Measurements from ENCODE around the gene SPRY1.

SPRY1 gene

DNA sequence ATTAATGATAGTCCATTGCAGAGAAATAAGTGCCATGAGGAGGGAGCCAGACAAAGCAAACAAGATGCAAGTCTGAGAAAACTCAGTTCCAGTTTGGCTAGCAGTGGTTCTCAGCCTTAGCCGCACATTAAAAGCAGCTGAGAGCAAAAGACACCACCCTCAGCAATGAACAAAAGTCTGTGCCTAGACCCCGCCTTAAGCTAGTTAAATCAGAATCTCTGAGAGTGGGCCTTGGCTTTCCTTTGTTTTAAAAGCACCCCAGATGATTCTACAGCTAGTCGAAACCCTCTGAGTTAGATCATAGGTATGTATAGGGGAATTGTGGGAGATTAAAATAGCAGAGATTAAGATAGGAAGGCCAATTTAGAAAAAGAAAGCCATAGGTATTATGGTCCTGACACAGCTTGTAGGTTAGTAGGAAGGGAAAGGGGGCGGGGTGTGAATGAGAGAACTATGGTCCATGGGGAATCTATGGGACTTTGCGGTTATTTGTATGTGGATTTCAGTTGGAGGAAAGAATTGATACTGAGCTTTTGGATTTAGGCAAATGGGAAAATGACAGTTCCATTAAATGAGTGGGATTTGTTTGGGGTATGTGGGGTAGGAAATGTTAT is 12.0 kb downstream of the SPRY1 start:
- no peak for DNase-seq (ENCODE audit: low spot score)

DNA sequence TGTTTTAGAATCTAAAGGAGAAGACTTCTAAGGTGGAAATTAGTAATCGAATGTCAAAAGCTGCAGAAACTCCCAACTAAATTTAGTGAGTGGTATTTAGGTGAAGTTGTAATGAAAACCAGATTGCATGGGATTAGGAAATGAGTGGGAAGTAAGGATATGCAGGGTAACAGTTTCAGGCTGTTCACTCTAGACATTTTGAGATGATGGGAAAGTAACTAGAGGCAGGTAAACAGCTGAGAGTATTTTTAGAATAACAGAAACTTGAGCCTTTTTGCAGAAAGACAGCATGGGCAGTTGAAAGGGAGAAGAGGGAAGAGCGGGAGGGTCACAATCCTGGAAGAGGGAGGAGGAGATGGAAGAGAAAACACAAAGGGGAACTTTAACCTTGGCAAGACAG is 12.7 kb downstream of the SPRY1 start:
- DNase-seq (ENCODE audit: low spot score), result no peak

DNA sequence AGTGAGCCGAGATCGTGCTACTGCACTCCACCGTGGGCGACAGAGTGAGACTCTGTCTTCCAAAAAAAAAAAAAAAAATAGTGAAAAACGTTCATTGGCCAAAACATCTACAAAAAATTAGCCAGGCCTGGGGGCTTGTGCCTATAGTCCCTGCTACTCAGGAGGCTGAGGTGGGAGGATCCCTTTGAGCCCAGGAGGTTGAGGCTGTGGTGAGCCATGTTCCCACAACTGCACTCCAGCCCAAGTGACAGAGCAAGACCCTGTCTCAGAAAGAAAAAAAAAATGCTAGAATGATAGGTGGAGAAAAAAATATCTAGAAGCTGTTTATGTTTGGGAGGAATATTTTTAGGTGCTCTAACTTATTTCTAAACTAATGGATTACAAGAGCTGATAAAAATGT is 14.9 kb downstream of the SPRY1 start:
- no peak for DNase-seq (ENCODE audit: low spot score)

DNA sequence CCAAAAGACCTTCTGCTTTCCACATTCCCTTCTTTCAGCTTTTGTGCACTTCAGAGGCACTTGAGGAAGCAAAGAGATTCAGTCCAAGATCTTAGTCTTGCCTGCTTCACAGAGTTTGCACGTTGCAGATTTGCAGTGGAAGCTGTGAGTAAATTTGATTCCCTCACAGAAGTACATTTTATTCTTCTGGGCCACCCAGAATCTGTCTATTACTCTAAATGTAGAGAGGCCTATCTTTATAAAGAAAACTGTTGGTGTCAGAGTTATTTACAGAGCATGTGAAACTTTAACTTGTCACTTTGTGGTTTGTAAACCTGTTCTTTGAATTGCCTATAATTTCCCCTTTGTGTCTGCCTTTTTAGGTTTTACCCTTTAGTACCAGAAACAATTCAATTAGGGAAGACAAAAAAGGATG is 15.5 kb downstream of the SPRY1 start:
- no peak for DNase-seq (ENCODE audit: low spot score)

DNA sequence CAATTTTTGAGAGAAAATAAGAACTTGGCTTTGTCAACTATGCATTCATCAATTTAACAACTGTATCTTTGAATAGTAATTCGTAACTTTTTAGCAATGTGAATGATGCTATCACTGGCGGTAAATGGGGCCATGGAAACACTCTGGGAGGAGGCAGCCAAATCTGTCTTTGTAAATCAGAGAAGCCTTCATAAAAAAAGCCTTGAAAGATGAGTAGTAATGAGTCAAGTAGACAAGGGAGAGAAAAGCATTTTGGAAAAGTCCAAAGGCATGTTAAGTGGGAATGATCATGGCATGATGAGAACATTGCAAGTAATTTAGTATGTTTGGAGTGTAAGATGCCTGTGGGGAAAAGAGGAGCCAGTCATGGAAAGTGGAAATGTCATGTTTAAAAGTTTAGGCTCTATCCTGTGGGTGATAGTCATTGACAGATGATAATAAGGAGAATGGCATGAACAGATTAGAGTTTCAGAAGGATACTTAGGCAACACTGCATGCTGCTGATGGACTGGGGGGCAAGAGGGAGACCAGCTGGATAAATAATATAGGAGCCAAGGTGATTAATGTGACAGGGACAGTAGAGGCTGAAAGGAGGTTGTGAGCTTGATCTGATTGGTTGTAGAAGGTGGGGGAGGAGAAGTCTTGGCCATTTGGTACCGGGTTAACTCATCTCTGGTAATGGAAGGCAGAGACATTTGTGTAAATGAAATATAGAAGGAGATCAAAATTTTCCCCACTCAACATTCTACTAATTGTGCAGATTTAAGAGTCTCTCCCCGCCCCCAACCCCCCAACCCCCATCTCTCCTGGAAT is 16.3 kb downstream of the SPRY1 start:
- no peak for DNase-seq (ENCODE audit: low spot score)

DNA sequence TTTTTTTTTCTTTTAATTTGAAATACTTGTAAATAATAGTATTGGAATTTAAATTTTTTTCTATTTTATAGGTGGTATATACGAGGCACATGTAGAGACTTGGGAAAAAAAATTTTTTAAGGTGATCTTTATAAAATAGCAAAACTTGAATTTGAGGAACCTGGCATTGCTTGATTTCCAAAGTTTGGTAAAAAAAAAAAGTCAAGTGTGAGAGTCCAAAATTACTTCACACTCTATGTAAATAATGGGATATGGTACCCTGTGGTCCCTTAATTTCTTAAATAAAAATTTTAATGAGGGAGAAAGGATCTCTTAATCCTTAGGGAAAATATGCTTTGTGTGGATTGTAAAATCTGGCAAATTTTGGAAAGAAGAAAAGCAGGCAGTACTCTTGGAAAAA is 19.0 kb downstream of the SPRY1 start:
- no peak for DNase-seq (ENCODE audit: low spot score)

DNA sequence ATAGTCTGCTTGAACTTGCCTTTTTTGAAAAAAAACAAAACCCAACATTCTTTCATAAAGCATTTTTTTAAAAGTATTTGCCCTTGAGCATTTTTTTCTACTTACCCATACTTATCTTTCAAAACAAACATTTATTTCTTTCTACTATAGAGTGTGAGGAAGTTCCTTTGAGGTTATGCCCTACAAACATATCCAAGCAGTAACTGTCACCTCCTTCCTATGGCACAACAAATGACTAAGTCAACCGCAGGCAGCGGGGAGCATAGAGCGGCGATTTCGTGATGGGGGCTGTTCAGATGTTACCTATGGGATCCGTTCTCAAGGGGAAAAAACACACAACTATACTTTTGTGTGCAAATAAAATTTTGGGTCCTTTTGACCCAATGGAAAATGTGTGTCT is 19.4 kb downstream of the SPRY1 start:
- no peak for DNase-seq (ENCODE audit: low spot score)

DNA sequence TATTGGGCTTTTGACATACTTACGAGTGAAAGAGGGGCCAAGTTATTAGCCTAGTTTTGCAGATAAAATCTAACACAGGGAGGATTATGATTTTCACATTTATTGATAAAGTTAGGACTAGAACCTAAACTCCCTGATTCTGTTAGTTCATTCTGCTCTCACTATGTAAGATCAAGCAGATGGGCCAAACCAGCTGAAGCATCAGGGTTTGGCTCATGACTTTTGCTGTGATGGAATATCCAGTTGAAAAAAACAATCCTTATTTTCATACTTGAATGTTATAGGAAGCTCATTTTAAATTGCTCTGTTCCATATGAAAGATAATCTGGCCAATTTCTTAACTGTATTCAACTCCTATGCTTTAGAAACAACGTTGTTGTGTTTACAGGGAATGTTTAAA is 21.2 kb downstream of the SPRY1 start:
- no peak for DNase-seq (ENCODE audit: low spot score)

DNA sequence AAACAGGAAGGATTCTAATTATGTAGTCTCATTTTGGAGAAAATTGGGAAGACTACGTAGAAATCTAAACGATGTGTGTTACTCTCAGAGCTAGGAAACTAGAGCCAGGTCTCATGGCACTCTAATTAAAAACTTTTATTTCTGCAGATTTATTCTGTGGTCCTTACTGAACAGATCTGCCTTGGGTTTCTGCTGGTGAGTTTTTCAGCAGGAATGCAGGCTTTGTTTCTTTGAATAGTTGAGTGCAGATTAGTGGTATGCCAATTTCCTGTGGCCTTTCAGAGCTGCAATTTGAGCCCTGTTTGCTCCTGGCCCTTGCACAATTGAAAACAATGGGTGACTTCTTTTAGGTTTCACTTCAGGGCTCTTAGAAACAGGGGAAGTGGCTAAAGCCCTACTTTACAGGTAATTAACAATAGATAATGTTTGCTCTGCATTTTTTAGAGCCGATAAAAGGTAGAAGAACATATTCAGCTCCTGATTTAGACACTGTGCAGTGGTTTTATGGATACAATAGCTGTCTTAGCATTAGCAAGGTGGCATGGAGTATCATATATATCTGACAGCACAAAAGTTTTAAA is 21.8 kb downstream of the SPRY1 start:
- DNase-seq (ENCODE audit: low spot score), result no peak

DNA sequence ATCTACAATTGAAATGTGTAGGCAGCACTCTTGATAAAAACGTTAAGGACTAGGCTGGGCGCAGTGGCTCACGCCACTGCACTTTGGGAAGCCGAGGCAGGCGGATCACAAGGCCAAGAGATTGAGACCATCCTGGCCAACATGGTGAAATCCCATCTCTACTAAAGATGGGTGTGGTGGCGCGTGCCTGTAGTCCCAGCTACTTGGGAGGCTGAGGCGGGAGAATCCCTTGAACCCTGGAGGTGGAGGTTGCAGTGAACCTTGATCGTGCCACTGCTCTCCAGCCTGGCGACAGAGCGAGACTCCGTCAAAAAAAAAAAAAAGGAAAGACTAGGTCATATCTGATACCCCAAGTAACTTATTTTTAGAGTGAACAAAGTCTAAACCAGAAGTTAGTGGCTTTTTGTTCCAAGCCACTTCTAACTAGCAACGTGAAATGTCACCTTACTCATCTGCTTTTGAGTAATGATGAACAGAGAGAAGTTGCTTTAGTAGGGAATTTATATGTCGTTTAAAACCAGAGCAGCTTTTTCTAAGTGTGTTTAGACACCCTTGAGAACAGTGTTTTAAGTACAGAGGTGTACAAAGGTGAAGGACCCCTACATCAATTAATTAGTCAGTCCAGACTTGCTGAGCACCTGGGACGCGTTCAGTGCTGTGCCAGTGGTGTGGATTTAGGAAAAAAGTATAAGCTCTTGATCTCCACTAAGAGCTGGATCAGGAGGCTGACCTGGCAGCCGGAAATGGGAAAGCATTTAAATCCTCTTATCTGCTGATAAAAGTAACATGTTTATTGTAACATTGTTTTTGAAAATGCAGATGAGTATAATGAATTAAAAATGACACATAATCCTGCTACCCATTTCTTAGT is 23.5 kb downstream of the SPRY1 start:
- DNase-seq (ENCODE audit: low spot score), result no peak

DNA sequence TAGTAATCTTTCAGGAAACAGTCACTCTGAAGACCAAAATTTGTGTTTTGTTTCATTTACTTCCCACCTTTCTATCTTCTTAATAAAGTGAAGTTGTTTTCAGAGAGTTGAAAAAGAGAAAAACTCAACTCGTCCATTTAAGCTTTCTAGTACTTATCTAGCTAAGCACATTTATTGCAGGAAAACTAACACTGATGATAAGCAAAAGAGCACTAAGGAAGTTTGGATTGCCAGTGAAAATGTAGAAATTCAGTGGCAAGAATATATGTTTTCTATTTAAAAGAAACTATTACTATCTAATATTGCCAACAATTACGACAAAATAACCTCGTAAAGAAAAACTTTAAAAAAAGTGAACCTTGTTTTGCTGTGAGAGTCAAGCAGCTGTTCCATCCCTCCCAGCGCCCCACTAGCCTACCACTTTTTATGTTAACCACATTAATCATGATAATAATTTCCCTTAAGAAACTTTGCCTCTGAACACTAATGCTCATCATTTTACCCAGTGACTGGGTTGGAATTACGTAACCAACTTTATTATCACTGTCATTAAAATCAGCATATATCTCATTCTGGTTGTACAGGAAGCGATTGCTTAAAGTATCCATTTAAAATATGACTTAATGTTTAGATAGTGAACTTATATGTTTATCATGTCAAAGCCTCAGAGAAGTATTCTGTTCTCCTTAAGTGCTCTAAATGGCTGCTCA is 24.8 kb downstream of the SPRY1 start:
- no peak for DNase-seq (ENCODE audit: low spot score)

DNA sequence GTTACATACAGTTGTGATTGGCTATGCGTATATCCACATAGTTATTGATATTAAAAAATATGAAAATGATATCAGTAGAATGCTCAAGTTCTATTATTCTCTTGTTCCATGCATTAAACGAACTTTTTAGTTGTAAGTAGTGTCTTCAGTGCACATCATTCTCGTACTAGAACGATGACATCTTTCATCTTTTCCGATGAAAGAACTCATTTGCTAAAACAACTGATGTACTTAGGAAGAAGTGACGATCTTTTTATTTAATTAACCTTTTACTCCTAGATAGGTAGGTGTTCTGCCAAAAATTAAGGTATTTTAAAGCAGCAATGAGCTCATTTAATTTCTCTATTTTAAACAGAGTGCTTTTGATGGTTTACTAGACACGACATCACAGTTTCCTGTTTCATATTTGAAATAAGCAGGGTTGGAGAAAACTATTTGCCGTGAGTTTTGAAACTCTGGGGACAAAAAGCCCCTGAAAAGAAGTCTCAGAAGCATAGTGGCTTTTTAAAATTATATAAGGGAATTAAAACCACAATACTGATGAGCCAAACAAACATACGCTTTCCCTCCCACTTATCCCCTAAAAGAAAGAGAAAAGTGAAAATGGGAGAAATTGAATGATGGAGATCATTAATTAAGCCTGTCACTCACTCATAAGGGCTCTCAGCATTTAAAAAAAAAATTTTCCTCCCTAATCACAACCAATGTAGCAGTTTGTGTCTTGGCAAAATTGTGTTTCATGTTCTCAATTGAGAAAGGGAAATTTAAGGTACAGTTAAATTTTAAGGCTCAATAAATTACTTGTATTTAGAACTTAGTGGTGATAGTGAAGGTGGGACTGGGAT is 25.6 kb downstream of the SPRY1 start:
- DNase-seq (ENCODE audit: low spot score), result no peak

DNA sequence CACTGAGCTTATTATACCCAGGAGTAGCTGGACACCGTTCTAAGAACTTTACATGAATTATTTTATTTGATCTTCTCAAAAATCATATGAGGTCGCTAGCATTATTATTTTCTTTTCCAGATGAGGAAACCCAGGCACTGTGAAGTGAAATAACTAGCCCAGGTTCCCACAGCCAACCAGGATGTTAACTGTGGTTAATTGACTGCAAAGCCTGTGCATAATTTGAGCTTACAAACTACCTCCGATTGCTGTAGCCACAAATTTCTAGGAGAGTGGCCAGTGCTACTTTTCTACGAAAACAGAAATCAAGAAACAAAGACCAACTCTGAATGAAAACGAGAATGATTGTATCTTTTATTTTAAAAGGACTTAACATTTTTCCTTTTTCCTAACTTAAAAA is 27.2 kb downstream of the SPRY1 start:
- DNase-seq (ENCODE audit: low spot score), result no peak

DNA sequence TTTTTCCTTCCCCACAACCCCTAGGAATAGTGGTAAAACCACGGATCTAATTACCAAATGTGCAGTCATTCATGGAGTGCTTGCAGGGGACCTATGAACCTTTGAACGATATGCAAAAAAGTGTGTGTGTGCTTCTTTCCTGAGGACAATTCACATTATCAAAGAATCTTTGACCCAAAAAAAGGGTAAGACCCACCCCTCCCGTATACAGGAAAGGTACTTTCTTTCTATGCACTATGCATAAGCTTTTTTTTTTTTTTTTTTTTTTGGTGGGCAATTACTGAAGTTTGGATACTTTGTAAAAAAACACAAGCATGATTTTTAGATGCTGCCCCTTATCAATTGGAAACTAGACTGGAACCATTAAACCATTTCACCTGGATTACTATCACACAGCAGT is 31.4 kb downstream of the SPRY1 start:
- DNase-seq (ENCODE audit: low spot score), result no peak

DNA sequence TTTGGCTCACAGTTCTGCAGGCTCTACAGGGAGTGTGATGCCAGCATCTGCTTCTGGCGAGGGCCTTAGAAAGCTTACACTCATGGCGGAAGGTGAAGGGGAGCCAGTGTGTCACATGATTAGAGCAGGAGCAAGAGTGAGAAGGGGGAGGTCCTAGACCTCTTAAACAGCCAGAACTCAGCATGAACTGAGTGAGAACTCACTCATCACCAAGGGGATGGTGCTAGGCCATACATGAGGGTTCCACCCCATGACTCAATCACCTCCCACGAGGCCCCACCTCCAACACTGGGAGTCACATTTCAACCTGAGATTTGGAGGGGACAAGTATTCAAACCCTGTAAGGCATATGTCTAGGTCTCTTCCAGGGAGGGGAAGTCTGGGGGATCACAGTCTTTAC is 33.4 kb downstream of the SPRY1 start:
- DNase-seq (ENCODE audit: low spot score), result no peak

DNA sequence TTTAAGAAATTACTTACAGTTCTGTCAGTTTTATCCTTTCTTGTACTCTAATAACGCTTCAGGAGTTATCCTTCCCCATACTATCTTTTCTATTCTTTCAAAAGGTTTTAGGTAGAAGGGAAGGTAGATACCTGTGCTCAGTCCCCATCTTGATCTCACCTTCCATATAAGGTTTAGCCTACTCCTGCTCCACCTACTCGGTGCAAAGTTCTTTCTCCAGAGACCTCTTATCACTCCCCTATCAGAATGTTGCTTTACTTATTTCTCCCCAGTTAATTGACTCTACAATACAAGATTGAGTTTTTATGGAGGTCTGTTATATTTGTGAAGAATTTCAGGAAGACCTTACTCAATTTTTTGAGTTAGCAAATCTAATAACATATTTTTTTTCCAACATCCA is 33.9 kb downstream of the SPRY1 start:
- DNase-seq (ENCODE audit: low spot score), result no peak

DNA sequence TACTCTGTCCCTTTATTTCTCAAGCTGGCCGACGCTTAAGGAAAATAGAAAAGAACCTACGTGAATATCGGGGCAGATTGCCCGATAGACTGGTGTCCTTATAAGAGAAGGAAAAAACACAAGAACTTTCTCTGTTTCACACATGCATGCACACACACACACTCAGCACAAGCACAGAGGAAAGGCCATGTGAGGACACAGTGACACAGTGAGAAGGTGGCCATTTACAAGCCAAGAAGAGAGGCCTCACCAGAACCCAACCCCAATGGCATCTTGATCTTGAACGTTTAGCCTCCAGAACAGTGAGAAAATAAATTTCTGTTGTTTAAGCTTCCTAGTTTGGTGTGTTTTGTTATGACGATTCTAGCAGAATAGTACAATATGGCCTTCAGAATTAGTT is 37.0 kb downstream of the SPRY1 start:
- no peak for DNase-seq (ENCODE audit: low spot score)

DNA sequence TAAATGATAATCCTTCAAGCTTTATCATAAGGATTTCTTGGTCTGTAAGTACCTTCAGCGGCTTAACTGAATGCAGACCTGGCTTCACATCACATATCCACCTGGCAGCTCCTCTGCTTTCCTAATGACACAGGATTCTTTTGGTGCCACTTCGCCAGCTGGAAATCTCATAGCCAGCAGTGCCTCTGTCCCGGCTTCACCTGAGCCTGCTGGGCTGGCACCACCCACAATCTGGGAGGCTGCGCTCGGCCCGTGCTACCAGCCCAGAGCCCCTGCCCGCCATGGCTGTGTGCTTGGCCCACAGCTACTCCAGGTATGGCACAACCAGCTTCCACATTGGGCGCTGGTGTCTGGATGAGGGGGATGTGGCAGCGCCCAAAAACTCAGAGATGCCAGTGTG is 37.4 kb downstream of the SPRY1 start:
- DNase-seq (ENCODE audit: low spot score), result no peak

DNA sequence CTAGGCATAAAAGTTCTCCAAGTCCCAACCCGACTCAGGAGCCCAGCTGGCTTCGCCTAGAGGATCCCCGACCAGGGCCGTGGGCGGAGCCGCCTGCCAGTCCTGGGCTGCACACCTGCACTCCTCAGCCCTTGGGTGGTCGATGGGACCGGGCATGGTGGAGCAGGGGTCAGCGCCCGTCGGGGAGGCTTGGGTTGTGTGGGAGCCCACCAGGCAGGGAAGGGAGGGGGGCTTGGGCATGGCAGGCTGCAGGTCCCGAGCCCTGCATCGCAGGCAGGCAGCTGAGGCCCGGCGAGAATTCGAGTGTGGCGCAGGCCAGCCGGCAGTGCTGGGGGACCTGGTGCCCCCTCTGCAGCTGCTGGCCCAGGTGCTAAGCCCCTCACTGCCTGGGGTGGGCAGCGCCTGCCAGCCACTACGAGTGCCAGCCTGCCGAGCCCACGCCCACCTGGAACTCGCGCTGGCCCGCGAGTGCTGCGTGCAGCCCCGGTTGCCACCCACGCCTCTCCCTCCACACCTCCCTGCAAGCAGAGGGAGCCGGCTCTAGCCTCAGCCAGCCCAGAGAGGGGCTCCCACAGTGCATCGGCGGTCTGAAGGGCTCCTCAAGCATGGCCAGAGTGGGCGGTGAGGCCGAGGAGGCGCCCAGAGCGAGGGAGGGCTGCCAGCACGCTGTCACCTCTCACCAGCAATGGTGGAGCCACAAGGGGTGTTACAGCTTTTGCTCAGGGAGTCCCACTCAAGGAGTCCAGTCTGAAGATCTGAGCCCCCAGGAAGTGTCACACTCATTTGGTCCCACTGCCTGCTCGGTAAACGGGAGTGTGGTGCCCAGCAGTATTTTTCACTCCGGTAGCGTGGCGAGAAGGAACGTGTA is 38.9 kb downstream of the SPRY1 start:
- DNase-seq (ENCODE audit: low spot score), result no peak

DNA sequence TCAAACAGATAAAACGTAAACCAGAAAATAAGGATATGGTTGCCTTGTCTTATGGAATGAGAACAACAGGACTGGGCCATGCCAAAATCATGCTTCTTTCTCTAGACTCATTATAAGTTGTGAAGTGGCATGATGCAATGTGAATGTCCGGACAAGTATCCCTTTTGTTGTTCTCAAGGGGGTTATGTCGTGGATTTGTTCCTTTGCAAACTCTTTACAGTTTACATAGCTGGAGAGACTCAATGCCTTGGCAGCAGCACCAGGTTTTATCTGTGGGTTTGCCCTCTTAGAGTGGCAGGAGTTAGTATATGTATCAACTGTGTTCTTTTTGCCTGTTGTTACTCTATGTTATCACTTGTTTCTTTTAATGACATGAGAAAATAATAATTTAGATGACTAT is 41.4 kb downstream of the SPRY1 start:
- DNase-seq (ENCODE audit: low spot score), result no peak

All from SK-N-DZ (cell line).